GM12878 (cell line): Measurements from ENCODE around the gene DUSP22.
A peak's percentile ranks its signal among the peaks of the same experiment; 100 is the strongest.

Experiments used
- CTCF ChIP-seq, 3 experiments: IDR thresholded peaks in 2 of 3; conservative IDR thresholded peaks in 1 of 3; 2 replicates each; pipeline ENCODE4 v1.5.1; 2011; ENCODE audit warnings: low read depth in 3 of 3, low read length in 3 of 3, mild to moderate bottlenecking in 3 of 3, control low read depth in 2 of 3, moderate library complexity in 2 of 3, inconsistent platforms in 1 of 3, mixed read lengths in 1 of 3; ENCODE audit not compliant: control insufficient read depth in 2 of 3, insufficient read depth in 1 of 3; ENCODE audit errors: extremely low read depth in 1 of 3
- CUX1 ChIP-seq: IDR thresholded peaks from 2 replicates; pipeline ENCODE4 v1.6.1; 2012; ENCODE audit warnings: improper control_type of control experiment, low read depth, low read length; ENCODE audit not compliant: insufficient replicate concordance
- EP300 ChIP-seq, 2 experiments: fragments of 150-350 bp in 1 of 2; IDR thresholded peaks; 2 replicates each; pipeline ENCODE4 v1.6.1; 2011 to 2012; ENCODE audit warnings: low read depth in 2 of 2, low read length in 2 of 2, borderline replicate concordance in 1 of 2, improper control_type of control experiment in 1 of 2, inconsistent platforms in 1 of 2; ENCODE audit not compliant: control insufficient read depth in 1 of 2
- EZH2 ChIP-seq: IDR thresholded peaks from 2 replicates; pipeline ENCODE4 v1.6.1; 2012; ENCODE audit warnings: low read depth, mild to moderate bottlenecking, control low read depth, inconsistent platforms, low read length, borderline replicate concordance; ENCODE audit not compliant: control insufficient read depth
- FOXM1 ChIP-seq: IDR thresholded peaks from 2 replicates; pipeline ENCODE4 v1.6.1; 2012; ENCODE audit warnings: low read depth, mild to moderate bottlenecking, inconsistent platforms, low read length, moderate library complexity
- NFYA ChIP-seq: IDR thresholded peaks from 2 replicates; pipeline ENCODE4 v1.6.1; 2011; ENCODE audit warnings: low read depth, mild to moderate bottlenecking, low read length, improper control_type of control experiment, borderline replicate concordance
- POLR2AphosphoS5 ChIP-seq: IDR thresholded peaks from 2 replicates; pipeline ENCODE4 v1.6.1; 2011; ENCODE audit warnings: mild to moderate bottlenecking, low read length, inconsistent platforms
- RB1 ChIP-seq: fragments of 450-650 bp; formaldehyde crosslinking; IDR thresholded peaks from 2 replicates; pipeline ENCODE4 v1.6.1; 2017; ENCODE audit warnings: mild to moderate bottlenecking, borderline replicate concordance
- ZBTB33 ChIP-seq: fragments of 450-650 bp; IDR thresholded peaks from 2 replicates; pipeline ENCODE4 v1.6.1; 2017; ENCODE audit warnings: mild to moderate bottlenecking
- ZNF687 ChIP-seq: fragments of 450-650 bp; IDR thresholded peaks from 2 replicates; pipeline ENCODE4 v1.6.1; 2017; ENCODE audit warnings: mild to moderate bottlenecking, moderate library complexity

- peak; percentile 63 for TF ChIP-seq CUX1
- TF ChIP-seq NFYA = no peak
- TF ChIP-seq EZH2 = no peak
- TF ChIP-seq FOXM1 = no peak
- no peak for TF ChIP-seq RB1
- TF ChIP-seq CTCF (IDR thresholded peaks at IDR 0.05 in 2 of 3, conservative IDR thresholded peaks at IDR 0.05 in 1 of 3; ENCODE audit: control insufficient read depth in 2 of 3, extremely low read depth in 1 of 3, insufficient read depth in 1 of 3, low read depth in 3 of 3, low read length in 3 of 3) = no peak
- TF ChIP-seq ZBTB33 = peak; percentile 95
- TF ChIP-seq POLR2AphosphoS5 = no peak
- TF ChIP-seq EP300 (IDR thresholded peaks at IDR 0.05; ENCODE audit: borderline replicate concordance in 1 of 2, control insufficient read depth in 1 of 2, low read depth in 2 of 2, low read length in 2 of 2) = peak in 1 of 2 experiments; percentile 54; a peak in 2 of 4 replicates
- no peak; the same call in none of the 2 replicates for TF ChIP-seq ZNF687
Observed at GRCh38 chr6:308768-309167, 16.5 kb downstream of the DUSP22 start.
